Measurements from ENCODE around the gene DTHD1. TPM values are rescaled to one million over a fixed set of nuclear protein-coding genes. Genes with fewer than 3 reads are reported as not detected.

Gene DTHD1
- total RNA-seq, 2 experiments from 2014 or later = 1.2 to 1.3 TPM

DNA sequence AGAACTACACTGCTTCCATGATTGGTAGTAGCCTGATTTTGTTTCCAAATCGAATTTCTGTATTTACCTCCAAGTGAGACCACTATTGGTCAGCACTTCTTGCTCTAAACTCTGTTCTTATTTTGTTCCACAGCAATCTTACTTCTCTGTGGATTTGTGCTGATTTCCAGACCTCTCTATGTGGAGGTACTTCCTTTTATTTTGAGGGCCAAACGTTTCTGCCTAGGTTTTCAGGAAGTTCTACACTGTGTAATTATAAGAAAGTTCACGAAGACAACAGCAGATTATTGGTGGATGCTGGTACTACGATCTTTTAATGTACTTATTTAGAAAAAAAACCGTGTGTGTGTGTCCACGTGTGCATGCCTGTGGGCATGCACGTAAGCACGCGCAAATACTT is 46.7 kb downstream of the DTHD1 start:
- no peak overlapping the region for H3K4me3 Mint-ChIP-seq
- ChIA-PET POLR2A (no interaction called here), CTCF (interaction anchor here (1.6 kb wide), 1 partner anchor 72 kb away, joined by 3 read pairs; no protein-coding TSS in a partner anchor)
- H3K9me3 Mint-ChIP-seq = no peaks in the 10 kb centered on the region
- no peaks in the 10 kb centered on the region for H3K27me3 Mint-ChIP-seq
- no peaks in the 10 kb centered on the region for H3K36me3 Mint-ChIP-seq (ENCODE audit: low read depth)
- intact Hi-C loops (cut with micrococcal nuclease) = no loop called here
- no peak overlapping the region for H3K27ac Mint-ChIP-seq
- TF ChIP-seq, protein P1, sequence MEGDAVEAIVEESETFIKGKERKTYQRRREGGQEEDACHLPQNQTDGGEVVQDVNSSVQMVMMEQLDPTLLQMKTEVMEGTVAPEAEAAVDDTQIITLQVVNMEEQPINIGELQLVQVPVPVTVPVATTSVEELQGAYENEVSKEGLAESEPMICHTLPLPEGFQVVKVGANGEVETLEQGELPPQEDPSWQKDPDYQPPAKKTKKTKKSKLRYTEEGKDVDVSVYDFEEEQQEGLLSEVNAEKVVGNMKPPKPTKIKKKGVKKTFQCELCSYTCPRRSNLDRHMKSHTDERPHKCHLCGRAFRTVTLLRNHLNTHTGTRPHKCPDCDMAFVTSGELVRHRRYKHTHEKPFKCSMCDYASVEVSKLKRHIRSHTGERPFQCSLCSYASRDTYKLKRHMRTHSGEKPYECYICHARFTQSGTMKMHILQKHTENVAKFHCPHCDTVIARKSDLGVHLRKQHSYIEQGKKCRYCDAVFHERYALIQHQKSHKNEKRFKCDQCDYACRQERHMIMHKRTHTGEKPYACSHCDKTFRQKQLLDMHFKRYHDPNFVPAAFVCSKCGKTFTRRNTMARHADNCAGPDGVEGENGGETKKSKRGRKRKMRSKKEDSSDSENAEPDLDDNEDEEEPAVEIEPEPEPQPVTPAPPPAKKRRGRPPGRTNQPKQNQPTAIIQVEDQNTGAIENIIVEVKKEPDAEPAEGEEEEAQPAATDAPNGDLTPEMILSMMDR (IDR thresholded peaks at IDR 0.05) = no peak
- DNase-seq = no peak
- ATAC-seq = no peak
- peaks cover 44% of the 10 kb centered on the region for H3K4me1 Mint-ChIP-seq (ENCODE audit: low read depth)

DNA sequence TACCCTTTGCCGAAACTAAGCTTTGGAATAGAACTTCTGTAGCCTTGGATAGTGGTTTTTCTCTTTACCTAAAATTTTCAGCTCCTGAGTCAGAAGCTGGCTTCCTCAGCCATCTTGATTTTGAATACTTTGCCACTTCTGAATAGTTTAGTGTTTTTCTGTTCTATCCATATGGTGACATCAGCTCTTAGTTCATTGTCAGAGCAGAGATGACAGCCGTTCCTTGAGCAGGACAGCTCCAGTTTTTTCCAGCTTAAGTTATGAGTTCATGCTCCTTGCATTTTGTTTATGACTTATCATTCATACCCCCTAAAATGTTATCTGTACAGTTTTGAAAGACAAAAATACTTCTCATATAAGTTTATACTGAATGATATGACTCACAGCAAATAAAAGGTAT is 47.8 kb downstream of the DTHD1 start:
- H3K27ac Mint-ChIP-seq = no peak overlapping the region
- H3K4me1 Mint-ChIP-seq (ENCODE audit: low read depth) = peaks cover 41% of the 10 kb centered on the region

DNA sequence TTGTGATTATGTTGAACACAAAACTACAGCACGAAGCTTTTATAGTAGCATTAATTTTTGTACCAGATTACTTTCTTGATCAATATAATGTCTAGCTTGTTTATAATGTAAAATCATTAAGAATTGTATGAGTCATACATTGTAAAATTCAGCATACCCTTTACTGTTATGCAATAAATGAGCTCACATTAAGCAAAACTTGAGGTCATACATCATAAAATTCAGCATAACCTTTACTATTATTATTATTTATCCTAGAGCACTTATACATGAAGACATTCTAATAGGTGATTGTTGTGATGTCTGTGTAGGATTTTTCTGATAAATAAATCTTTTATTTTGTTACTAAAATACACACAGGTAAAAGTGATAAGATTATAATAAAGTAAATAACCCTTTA is 49.4 kb downstream of the DTHD1 start:
- H3K27me3 Mint-ChIP-seq = no peaks in the 10 kb centered on the region
- TF ChIP-seq, protein P1 (IDR thresholded peaks at IDR 0.05) = no peak
- intact Hi-C loops (cut with micrococcal nuclease) = no loop called here
- H3K4me1 Mint-ChIP-seq (ENCODE audit: low read depth) = peaks cover 28% of the 10 kb centered on the region
- no peaks in the 10 kb centered on the region for H3K36me3 Mint-ChIP-seq (ENCODE audit: low read depth)
- H3K9me3 Mint-ChIP-seq = no peaks in the 10 kb centered on the region
- POLR2A ChIA-PET = no interaction called here
- H3K27ac Mint-ChIP-seq = no peak overlapping the region
- DNase-seq (no peak), ATAC-seq (no peak)
- CTCF ChIA-PET = interaction anchor here (0.9 to 2.3 kb wide), 4 partner anchors 19 to 86 kb away, joined by 3 to 11 read pairs (median 3); partner anchors contain the start of gene ARAP2
- H3K4me3 Mint-ChIP-seq = no peak overlapping the region

More for the DNA sequence above, 47.8 kb downstream of the DTHD1 start:
- no peak overlapping the region for H3K4me3 Mint-ChIP-seq
- no peaks in the 10 kb centered on the region for H3K36me3 Mint-ChIP-seq (ENCODE audit: low read depth)
- CTCF ChIA-PET = interaction anchor here (0.7 to 2.3 kb wide), 6 partner anchors 18 to 244 kb away, joined by 3 to 11 read pairs (median 4); partner anchors contain the start of gene ARAP2
- H3K9me3 Mint-ChIP-seq = no peaks in the 10 kb centered on the region
- intact Hi-C loops (cut with micrococcal nuclease) = no loop called here
- POLR2A ChIA-PET = no interaction called here
- no peaks in the 10 kb centered on the region for H3K27me3 Mint-ChIP-seq
- ATAC-seq (no peak), DNase-seq (no peak)
- TF ChIP-seq, protein P1 (IDR thresholded peaks at IDR 0.05) = no peak

DNA sequence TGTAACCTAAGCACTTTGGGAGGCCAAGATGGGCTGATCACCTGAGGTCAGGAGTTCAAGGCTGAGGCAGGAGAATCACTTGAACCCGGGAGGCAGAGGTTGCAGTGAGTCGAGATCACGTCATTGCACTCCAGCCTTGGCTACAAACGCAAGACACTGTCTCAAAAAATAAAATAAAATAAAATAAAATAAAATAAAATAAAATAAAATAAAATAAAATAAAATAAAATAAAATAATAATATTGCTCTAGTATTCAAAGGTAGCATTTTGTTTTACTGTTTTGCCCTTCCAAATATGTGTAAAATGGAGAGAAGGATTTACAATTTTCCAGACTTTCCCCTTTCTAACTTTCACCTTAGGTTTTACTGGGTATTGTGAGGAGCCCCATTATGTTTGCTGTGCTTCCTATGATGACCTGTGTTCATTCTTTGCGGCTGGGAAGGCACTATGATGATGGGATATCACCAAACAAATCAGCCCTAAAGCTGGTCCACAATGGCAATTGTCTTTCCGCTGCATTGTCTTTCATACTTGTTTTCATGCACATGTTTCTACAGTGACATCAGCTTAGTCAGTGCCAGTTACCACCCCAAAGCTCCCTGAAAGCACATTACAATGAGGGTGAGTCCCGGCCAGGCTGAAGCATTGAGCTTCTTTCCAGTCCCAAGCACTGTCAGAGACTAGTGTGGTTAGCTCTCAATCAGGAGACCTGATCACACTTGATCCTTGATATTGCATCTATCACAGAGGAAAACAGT is 50.8 kb downstream of the DTHD1 start:
- Mint-ChIP-seq H3K9me3 (no peaks in the 10 kb centered on the region), H3K27ac (no peak overlapping the region), H3K36me3 (ENCODE audit: low read depth) (no peaks in the 10 kb centered on the region), H3K27me3 (no peaks in the 10 kb centered on the region), H3K4me1 (ENCODE audit: low read depth) (peaks cover 24% of the 10 kb centered on the region), H3K4me3 (no peak overlapping the region)
- intact Hi-C loops (cut with micrococcal nuclease) = no loop called here
- DNase-seq (peak; percentile 26), ATAC-seq (peak; percentile 76)
- ChIA-PET CTCF (interaction anchor here (0.9 to 2.8 kb wide), 3 partner anchors 47 to 79 kb away, joined by 3 to 12 read pairs (median 3); no protein-coding TSS in a partner anchor), POLR2A (interaction anchor here (0.7 to 1.8 kb wide), 5 partner anchors 17 to 89 kb away, joined by 3 to 12 read pairs (median 3); partner anchors contain the start of gene ARAP2)
- TF ChIP-seq, protein P1 (IDR thresholded peaks at IDR 0.05) = no peak

DNA sequence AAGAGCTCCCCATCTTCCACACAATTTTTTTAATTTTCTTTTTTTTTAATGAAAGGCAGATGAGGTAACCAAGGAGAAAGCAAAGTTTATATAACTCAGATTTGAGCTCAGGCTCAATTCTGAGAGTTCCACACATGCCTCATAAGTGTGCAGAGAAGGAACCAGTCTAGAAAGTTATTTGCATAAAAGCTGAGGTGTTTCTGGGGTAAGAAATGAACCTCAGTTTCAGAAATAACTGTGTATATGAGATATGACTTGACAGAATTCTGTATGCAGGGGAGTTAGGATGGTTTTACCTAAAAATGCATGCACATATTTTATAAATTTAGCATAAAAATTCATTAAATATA is 51.3 kb downstream of the DTHD1 start:
- POLR2A ChIA-PET = interaction anchor here (0.7 to 1.8 kb wide), 4 partner anchors 16 to 90 kb away, joined by 3 to 12 read pairs (median 4); partner anchors contain the start of gene ARAP2
- Mint-ChIP-seq H3K4me1 (ENCODE audit: low read depth) (peaks cover 22% of the 10 kb centered on the region), H3K27ac (no peak overlapping the region), H3K4me3 (no peak overlapping the region), H3K27me3 (no peaks in the 10 kb centered on the region), H3K36me3 (ENCODE audit: low read depth) (no peaks in the 10 kb centered on the region), H3K9me3 (no peaks in the 10 kb centered on the region)
- peak; percentile 59 for ATAC-seq
- intact Hi-C loops (cut with micrococcal nuclease) = no loop called here
- TF ChIP-seq, protein P1 (IDR thresholded peaks at IDR 0.05) = no peak
- CTCF ChIA-PET = interaction anchor here (0.9 to 2.8 kb wide), 4 partner anchors 11 to 79 kb away, joined by 3 to 12 read pairs (median 3); no protein-coding TSS in a partner anchor
- no peak for DNase-seq
